GM12878 (cell line): ENCODE results near the gene ADGRE2. TPM values are rescaled to one million over a fixed set of nuclear protein-coding genes. Genes with fewer than 3 reads are reported as not detected.

ENCODE experiments used
- ATAC-seq: fragments of 200-7000 bp; cut with Tn5 transposase; 3 replicates; pipeline ENCODE4 v1.9.1; 2020; ENCODE audit warnings: mild to moderate bottlenecking, moderate library complexity
- BruUV-seq: library from RNA; stranded (reverse); fragments of 400-500 nt; replicated peaks from 2 replicates; lab custom pipeline; 2021; lab: Mats Ljungman, UMichigan
- CTCF ChIA-PET: fragments of 300-600 bp; sonication (Branson Sonifier 250); formaldehyde crosslinking; extraction: SDS; loops from one replicate; lab custom pipeline; 2021; ENCODE audit warnings: inconsistent platforms; lab: Yijun Ruan, JAX
- POLR2A ChIA-PET: fragments of 350-600 bp; formaldehyde crosslinking; extraction: SDS; loops from one replicate; lab custom pipeline; 2021; ENCODE audit warnings: inconsistent platforms; lab: Charles Lee
- RAD21 ChIA-PET: fragments of 300-600 bp; sonication (Branson Sonifier 250); formaldehyde crosslinking; loops from one replicate; lab custom pipeline; 2023; ENCODE audit warnings: antibody characterized with exemption; ENCODE audit not compliant: unreplicated experiment; lab: Charles Lee
- SMC1A ChIA-PET: fragments of 300-600 bp; sonication (Branson Sonifier 250); formaldehyde crosslinking; loops from one replicate; lab custom pipeline; 2023; ENCODE audit not compliant: unreplicated experiment, uncharacterized antibody; lab: Charles Lee
- DNase-seq: peaks from one replicate; pipeline ENCODE4 v3.0.0-alpha.2; 2011; ENCODE audit warnings: low read depth, low spot score
- FAIRE-seq: peaks from 3 replicates; lab custom pipeline; 2011; peaks lifted over from hg19 to GRCh38; lab: Jason Lieb, UNC
- H2AFZ ChIP-seq: 2 replicates; pipeline ENCODE4 v1.6.0; 2011; ENCODE audit warnings: low read depth, low read length, control low read depth; ENCODE audit not compliant: control insufficient read depth
- H3K27ac ChIP-seq: 2 replicates; pipeline ENCODE4 v1.5.1; 2011; ENCODE audit warnings: control low read depth; ENCODE audit not compliant: control insufficient read depth, insufficient read depth
- H3K27me3 ChIP-seq, 2 experiments: replicated peaks in 1 of 2; 2 replicates each; pipeline versions ENCODE4 v1.6.0 to v1.6.1; 2011; ENCODE audit warnings: low read length in 1 of 2; ENCODE audit not compliant: control insufficient read depth in 2 of 2, insufficient read depth in 2 of 2
- H3K36me3 ChIP-seq, 2 experiments: 2 replicates each; pipeline ENCODE4 v1.5.1; 2011; ENCODE audit warnings: low read length in 1 of 2; ENCODE audit not compliant: control insufficient read depth in 2 of 2, insufficient read depth in 2 of 2
- H3K4me1 ChIP-seq: 2 replicates; pipeline ENCODE4 v1.6.1; 2011; ENCODE audit warnings: mild to moderate bottlenecking, low read length, moderate library complexity, mixed read lengths; ENCODE audit not compliant: control insufficient read depth, insufficient read depth
- H3K4me2 ChIP-seq: 2 replicates; pipeline ENCODE4 v1.6.0; 2011; ENCODE audit warnings: control low read depth; ENCODE audit not compliant: control insufficient read depth, insufficient read depth
- H3K4me3 ChIP-seq: fragments of 200-600 bp; sonication (generic); 2 replicates; pipeline ENCODE4 v1.5.1; 2016
- H3K79me2 ChIP-seq: 2 replicates; pipeline ENCODE4 v1.6.0; 2011; ENCODE audit warnings: low read length; ENCODE audit not compliant: control insufficient read depth, insufficient read depth
- H3K9ac ChIP-seq: 2 replicates; pipeline ENCODE4 v1.8.0; 2011; ENCODE audit warnings: low read length, control low read depth, mixed read lengths; ENCODE audit not compliant: control insufficient read depth, insufficient read depth
- H3K9me3 ChIP-seq: replicated peaks from 3 replicates; pipeline ENCODE4 v1.5.1; 2011; ENCODE audit warnings: mild to moderate bottlenecking, low read length; ENCODE audit not compliant: control insufficient read depth, insufficient read depth
- H4K20me1 ChIP-seq: 2 replicates; pipeline ENCODE4 v1.6.0; 2011; ENCODE audit not compliant: control insufficient read depth, insufficient read depth
- BCL11A ChIP-seq: IDR thresholded peaks from 2 replicates; pipeline ENCODE4 v1.6.1; 2011; ENCODE audit warnings: low read depth, low read length
- PAX8 ChIP-seq: fragments of 450-650 bp; IDR thresholded peaks from 2 replicates; pipeline ENCODE4 v1.6.1; 2017; ENCODE audit warnings: mild to moderate bottlenecking, moderate library complexity
- RAD51 ChIP-seq: fragments of 450-650 bp; IDR thresholded peaks from 2 replicates; pipeline ENCODE4 v1.6.1; 2016; ENCODE audit warnings: moderate library complexity, mild to moderate bottlenecking, inconsistent platforms
- REST ChIP-seq: IDR thresholded peaks from 2 replicates; pipeline ENCODE4 v1.6.1; 2012; ENCODE audit warnings: mild to moderate bottlenecking, low read depth, low read length
- SMAD1 ChIP-seq: fragments of 450-650 bp; IDR thresholded peaks from 2 replicates; pipeline ENCODE4 v1.6.1; 2018; ENCODE audit warnings: mild to moderate bottlenecking, low read depth; ENCODE audit not compliant: partially characterized antibody
- TBL1XR1 ChIP-seq: IDR thresholded peaks from 2 replicates; pipeline ENCODE4 v1.6.1; 2012; ENCODE audit warnings: low read depth, low read length, improper control_type of control experiment
- TCF3 ChIP-seq: IDR thresholded peaks from 2 replicates; pipeline ENCODE4 v1.6.1; 2012; ENCODE audit warnings: low read depth, mild to moderate bottlenecking, low read length, borderline replicate concordance; ENCODE audit not compliant: insufficient read depth
- TCF7 ChIP-seq: IDR thresholded peaks from 2 replicates; pipeline ENCODE4 v1.6.1; 2014; ENCODE audit warnings: antibody characterized with exemption, borderline replicate concordance
- ZBED1 ChIP-seq: IDR thresholded peaks from 2 replicates; pipeline ENCODE4 v1.6.1; 2016; ENCODE audit warnings: borderline replicate concordance
- ZBTB40 ChIP-seq: fragments of 450-650 bp; IDR thresholded peaks from 2 replicates; pipeline ENCODE4 v1.6.1; 2016; ENCODE audit warnings: mild to moderate bottlenecking, moderate library complexity, borderline replicate concordance
- ZNF274 ChIP-seq: IDR thresholded peaks from one replicate; pipeline ENCODE4 v1.8.0; 2011; ENCODE audit not compliant: insufficient read length, insufficient read depth
- WGBS: methylation state at CpG from one replicate; pipeline ENCODE4 v1.1.6; 2016; ENCODE audit warnings: low lambda C conversion rate; ENCODE audit not compliant: insufficient replicate concordance, insufficient coverage; ENCODE audit errors: missing lambda C conversion rate; 5-methylcytosine and 5-hydroxymethylcytosine counted together
- in situ Hi-C: fragments of 300-500 bp; cut with MboI; formaldehyde crosslinking; loops from 9 replicates; pipeline ENCODE4 v1.14.3; 2018; ENCODE audit warnings: mixed read lengths
- intact Hi-C: fragments of 100-400 bp; cut with micrococcal nuclease; formaldehyde crosslinking; loops from one replicate; pipeline ENCODE4 v1.14.2; 2022; ENCODE audit not compliant: unreplicated experiment
- polyA plus RNA-seq, 11 experiments: library from polyadenylated mRNA; depleted of rRNA in 4 of 11; unstranded in 6 of 11; stranded (reverse) in 5 of 11; fragments of >200 nt; fragmentation: Nextera tagmentation in 4 of 11; fragmentation: Illumina TruSeq in 1 of 11; extraction: Ambion mirVana in 4 of 11; extraction: Trizol in 1 of 11; gene quantifications; 1 replicate in 1 of 11; 2 replicates in 10 of 11; pipeline versions ENCODE4 v1.2.1 to v1.2.3, GENCODE V29; 2011 to 2016; ENCODE audit warnings: inconsistent platforms in 2 of 11, missing spikeins in 2 of 11, low read depth in 1 of 11
- total RNA-seq, 4 experiments: library from RNA; depleted of rRNA in 3 of 4; stranded (reverse); fragments of >200 nt in 3 of 4; fragmentation: Illumina TruSeq in 1 of 4; extraction: Trizol in 1 of 4; gene quantifications; 2 replicates each; pipeline versions ENCODE4 v1.2.1 to v1.2.3, GENCODE V29; 2013 to 2021

The ADGRE2 gene
- total and polyA plus RNA-seq, 10 of the 15 experiments (the other 5 are each of a cell fraction or from before 2014, with no cell fraction given), result 0.15 to 12.7 (median 4.6) TPM

GRCh38 chr19:14748601-14749000 is 29.8 kb downstream of the ADGRE2 start:
- no peaks in the 10 kb centered on the region for H3K36me3 ChIP-seq
- no peaks in the 10 kb centered on the region for H3K79me2 ChIP-seq
- no peaks in the 10 kb centered on the region for H3K27me3 ChIP-seq
- RAD21 ChIA-PET, result no interaction called here
- in situ Hi-C loops, result no loop called here
- intact Hi-C loops, result no loop called here
- no peak for TF ChIP-seq ZBTB40
- TF ChIP-seq ZBED1, result no peak
- H3K9me3 ChIP-seq, result no peaks in the 10 kb centered on the region
- POLR2A ChIA-PET, result interaction anchor here (0.6 kb wide), 1 partner anchor 137 kb away, joined by 3 read pairs; no protein-coding TSS in a partner anchor
- no peaks in the 10 kb centered on the region for H3K4me1 ChIP-seq
- no peak for ATAC-seq
- no peak overlapping the region for H3K9ac ChIP-seq
- H4K20me1 ChIP-seq, result no peaks in the 10 kb centered on the region
- no peak overlapping the region for H3K4me3 ChIP-seq
- FAIRE-seq, result no peak
- 51% methylated on average over 6 of the region's 6 CpGs for WGBS
- SMC1A ChIA-PET, result no interaction called here
- DNase-seq, result no peak
- H2AFZ ChIP-seq, result no peak overlapping the region
- H3K4me2 ChIP-seq, result no peak overlapping the region
- BruUV-seq, result no TSS peak
- CTCF ChIA-PET, result interaction anchor here (1.2 kb wide), 1 partner anchor 175 kb away, joined by 4 read pairs; no protein-coding TSS in a partner anchor
- no peak overlapping the region for H3K27ac ChIP-seq

GRCh38 chr19:14746886-14747285 is 31.5 kb downstream of the ADGRE2 start:
- BruUV-seq, result no TSS peak
- intact Hi-C loops, result no loop called here
- TF ChIP-seq BCL11A, result no peak
- no peak for TF ChIP-seq TCF7
- no peak for TF ChIP-seq TCF3
- no peak for TF ChIP-seq PAX8
- TF ChIP-seq TBL1XR1, result no peak
- no peak for TF ChIP-seq RAD51
- TF ChIP-seq ZNF274, result no peak
- no peak for TF ChIP-seq REST
- TF ChIP-seq SMAD1, result no peak

More at GRCh38 chr19:14746886-14747285, 31.5 kb downstream of the ADGRE2 start:
- Histone ChIP-seq H3K27ac (no peak overlapping the region), H3K79me2 (no peaks in the 10 kb centered on the region), H2AFZ (no peak overlapping the region), H4K20me1 (no peaks in the 10 kb centered on the region), H3K27me3 (no peaks in the 10 kb centered on the region), H3K4me2 (no peak overlapping the region), H3K36me3 (no peaks in the 10 kb centered on the region; a peak in 1 of 4 replicates), H3K4me1 (no peaks in the 10 kb centered on the region), H3K9ac (no peak overlapping the region), H3K4me3 (no peak overlapping the region), H3K9me3 (no peaks in the 10 kb centered on the region)
- 59% methylated on average over 4 of the region's 4 CpGs for WGBS
- no peak for FAIRE-seq
- in situ Hi-C loops, result no loop called here
- SMC1A ChIA-PET, result no interaction called here
- no peak for DNase-seq
- CTCF ChIA-PET, result no interaction called here
- RAD21 ChIA-PET, result no interaction called here
- ATAC-seq, result no peak
- POLR2A ChIA-PET, result no interaction called here
